Measurements from ENCODE around the gene PHKG1.
"Not testable (repeated sequence)": the region's sequence is repeated elsewhere in the genome, so short reads cannot be mapped to it uniquely, and the experiment has no call there.

DNA sequence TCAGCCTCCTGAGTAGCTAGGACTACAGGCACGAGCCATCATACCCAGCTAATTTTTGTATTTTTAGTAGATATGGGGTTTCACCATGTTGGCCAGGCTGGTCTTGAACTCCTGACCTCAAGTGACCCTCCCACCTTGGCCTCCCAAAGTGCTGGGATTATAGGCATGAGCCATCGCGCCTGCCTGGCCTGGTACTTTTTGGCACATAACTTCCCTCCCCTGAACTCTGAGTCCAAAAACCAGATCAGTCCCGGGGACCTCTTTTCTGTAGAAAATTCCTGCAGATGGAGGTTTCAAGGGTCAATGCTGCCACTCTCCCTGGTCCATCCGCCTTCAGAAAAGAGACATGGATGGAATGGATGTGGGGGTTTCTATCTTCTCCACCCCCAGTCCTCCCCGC is 364 bp downstream of the PHKG1 start:
- not testable (repeated sequence) for TF ChIP-seq CTCF, POLR2A (IDR thresholded peaks at IDR 0.05)

All from body of pancreas (tissue), 4 donors.